Neural progenitor cell (in vitro differentiated cells): ENCODE measurements around the gene ATXN1.

Experiments
- EZH2 ChIP-seq: fragments of 200-600 bp; sonication (generic); IDR thresholded peaks from 2 replicates; pipeline ENCODE4 v1.6.1; 2017; ENCODE audit warnings: antibody characterized with exemption, mild to moderate bottlenecking, moderate library complexity
- TF ChIP-seq, protein P1 (sequence below): fragments of 200-600 bp; sonication (generic); IDR thresholded peaks from 2 replicates; pipeline ENCODE4 v1.5.1; 2017; ENCODE audit warnings: antibody characterized with exemption, mild to moderate bottlenecking

DNA sequence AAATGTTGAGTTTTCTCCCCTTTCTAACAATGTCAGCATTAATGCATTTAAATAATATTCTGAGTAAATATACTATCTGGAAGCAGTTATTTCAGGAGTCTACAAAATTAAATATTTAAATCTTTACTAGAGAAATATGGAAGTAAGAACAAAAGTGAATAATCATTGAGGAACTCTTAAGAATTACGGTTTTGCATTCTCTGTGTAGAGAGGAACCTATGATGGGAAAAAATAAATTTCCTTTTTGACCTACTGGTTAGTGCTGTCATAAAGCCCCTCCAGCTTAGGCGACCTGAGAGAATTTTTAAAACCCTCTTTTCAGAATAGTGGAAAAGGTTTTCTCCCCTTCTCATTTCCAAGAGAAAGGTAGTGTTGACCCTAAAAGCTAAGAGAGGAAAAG is 64.8 kb downstream of the ATXN1 start:
- TF ChIP-seq, protein P1, sequence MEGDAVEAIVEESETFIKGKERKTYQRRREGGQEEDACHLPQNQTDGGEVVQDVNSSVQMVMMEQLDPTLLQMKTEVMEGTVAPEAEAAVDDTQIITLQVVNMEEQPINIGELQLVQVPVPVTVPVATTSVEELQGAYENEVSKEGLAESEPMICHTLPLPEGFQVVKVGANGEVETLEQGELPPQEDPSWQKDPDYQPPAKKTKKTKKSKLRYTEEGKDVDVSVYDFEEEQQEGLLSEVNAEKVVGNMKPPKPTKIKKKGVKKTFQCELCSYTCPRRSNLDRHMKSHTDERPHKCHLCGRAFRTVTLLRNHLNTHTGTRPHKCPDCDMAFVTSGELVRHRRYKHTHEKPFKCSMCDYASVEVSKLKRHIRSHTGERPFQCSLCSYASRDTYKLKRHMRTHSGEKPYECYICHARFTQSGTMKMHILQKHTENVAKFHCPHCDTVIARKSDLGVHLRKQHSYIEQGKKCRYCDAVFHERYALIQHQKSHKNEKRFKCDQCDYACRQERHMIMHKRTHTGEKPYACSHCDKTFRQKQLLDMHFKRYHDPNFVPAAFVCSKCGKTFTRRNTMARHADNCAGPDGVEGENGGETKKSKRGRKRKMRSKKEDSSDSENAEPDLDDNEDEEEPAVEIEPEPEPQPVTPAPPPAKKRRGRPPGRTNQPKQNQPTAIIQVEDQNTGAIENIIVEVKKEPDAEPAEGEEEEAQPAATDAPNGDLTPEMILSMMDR: no peak
- no peak for TF ChIP-seq EZH2
